SU-DHL-6 (cell line): ENCODE results near the gene CNP.

Source experiments
- H2AFZ ChIP-seq: fragments of 200-600 bp; sonication (generic); 2 replicates; pipeline ENCODE4 v1.6.1; 2014; ENCODE audit warnings: low read depth, mild to moderate bottlenecking, moderate library complexity, mixed read lengths, antibody characterized with exemption, low read length; ENCODE audit not compliant: severe bottlenecking
- H3F3A ChIP-seq: fragments of 200-600 bp; shearing (Covaris generic); 2 replicates; pipeline ENCODE4 v1.6.0; 2016; ENCODE audit warnings: antibody characterized with exemption, mild to moderate bottlenecking; ENCODE audit not compliant: insufficient read depth
- H3K27ac ChIP-seq: fragments of 200-600 bp; sonication (generic); 2 replicates; pipeline ENCODE4 v1.5.1; 2016; ENCODE audit warnings: low read depth, mild to moderate bottlenecking, low read length, moderate library complexity, mixed read lengths
- H3K27me3 ChIP-seq: fragments of 200-600 bp; sonication (generic), shearing (Covaris generic); 2 replicates; pipeline ENCODE4 v1.6.0; 2014; ENCODE audit warnings: mild to moderate bottlenecking, low read length
- H3K36me3 ChIP-seq: fragments of 200-600 bp; sonication (generic); 2 replicates; pipeline ENCODE4 v1.6.1; 2014; ENCODE audit warnings: mild to moderate bottlenecking, low read length, mixed read lengths
- H3K4me2 ChIP-seq: fragments of 300-600, 200-600 bp; shearing (Covaris generic), sonication (generic); 2 replicates; pipeline ENCODE4 v1.6.0; 2014; ENCODE audit warnings: low read length, low read depth, mild to moderate bottlenecking; ENCODE audit not compliant: poor library complexity, severe bottlenecking
- H3K4me3 ChIP-seq: fragments of 200-600 bp; sonication (generic); 2 replicates; pipeline ENCODE4 v1.5.1; 2014; ENCODE audit warnings: antibody characterized with exemption, low read length, mild to moderate bottlenecking, mixed read lengths; ENCODE audit not compliant: insufficient read depth, poor library complexity, severe bottlenecking
- H3K79me2 ChIP-seq: fragments of 200-600 bp; sonication (generic); 2 replicates; pipeline ENCODE4 v1.6.1; 2014; ENCODE audit warnings: mild to moderate bottlenecking, low read length, moderate library complexity; ENCODE audit not compliant: insufficient read depth
- H3K9ac ChIP-seq: fragments of 200-600 bp; sonication (generic); 2 replicates; pipeline ENCODE4 v1.7.0; 2014; ENCODE audit warnings: mild to moderate bottlenecking, low read length
- H3K9me2 ChIP-seq: fragments of 200-600 bp; sonication (generic); replicated peaks from 2 replicates; pipeline ENCODE4 v1.6.1; 2014; ENCODE audit warnings: low read length; ENCODE audit not compliant: insufficient read depth
- H3K9me3 ChIP-seq: fragments of 200-600 bp; sonication (generic); 2 replicates; pipeline ENCODE4 v1.6.1; 2014; ENCODE audit warnings: low read length, mixed read lengths; ENCODE audit not compliant: insufficient read depth
- H4K20me1 ChIP-seq: fragments of 200-600 bp; sonication (generic); 2 replicates; pipeline ENCODE4 v1.6.1; 2014; ENCODE audit warnings: low read depth, mild to moderate bottlenecking, antibody characterized with exemption, low read length, moderate library complexity, mixed read lengths
- EZH2phosphoT487 ChIP-seq: fragments of 200-600 bp; sonication (generic), shearing (Covaris generic); conservative IDR thresholded peaks from 2 replicates; pipeline ENCODE4 v1.6.1; 2018; ENCODE audit warnings: mild to moderate bottlenecking, antibody characterized with exemption, low read length, moderate library complexity, mixed read lengths
- TF ChIP-seq, protein P1 (sequence below): fragments of 200-600 bp; sonication (generic); IDR thresholded peaks from one replicate; pipeline ENCODE4 v1.5.1; 2017; ENCODE audit warnings: antibody characterized with exemption, mild to moderate bottlenecking, low read length, moderate library complexity; ENCODE audit not compliant: insufficient read depth, poor library complexity, severe bottlenecking

Gene CNP

DNA sequence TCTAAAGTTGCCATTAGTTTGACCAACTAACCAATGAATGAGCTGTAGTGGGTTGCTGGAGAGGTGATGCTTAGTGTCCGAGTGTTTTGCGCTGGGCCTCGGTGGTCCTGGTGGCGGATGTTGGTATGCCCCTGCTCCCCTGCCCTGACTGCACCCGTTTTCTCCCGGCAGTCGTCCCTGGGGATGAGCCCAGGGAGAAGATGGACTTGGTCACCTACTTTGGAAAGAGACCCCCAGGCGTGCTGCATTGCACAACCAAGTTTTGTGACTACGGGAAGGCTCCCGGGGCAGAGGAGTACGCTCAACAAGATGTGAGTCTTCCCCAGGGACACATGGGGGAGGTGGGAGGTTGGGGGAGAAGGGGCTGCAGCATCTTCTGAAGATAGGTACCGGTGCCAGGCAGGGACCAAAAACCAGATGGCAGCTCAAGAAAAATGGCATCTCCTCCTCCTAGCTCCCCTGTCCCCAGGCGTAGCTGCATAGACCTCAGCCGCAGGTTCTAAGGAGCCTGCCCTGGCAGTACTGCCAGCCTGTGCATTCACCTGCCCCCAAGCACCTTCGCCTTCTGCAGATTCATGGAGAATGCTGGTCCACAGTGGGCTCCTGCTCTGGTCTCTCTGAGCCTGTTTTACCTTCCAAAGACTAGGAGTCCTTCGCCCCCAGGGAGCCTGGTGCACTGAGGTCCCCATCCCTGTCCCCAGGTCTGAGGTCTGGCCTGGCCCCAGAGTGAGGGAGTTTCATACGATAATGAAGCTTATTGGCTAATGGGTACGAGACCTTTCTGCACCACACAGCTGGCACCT, 5.3 kb downstream of the CNP start:
- Histone ChIP-seq H3K27me3 (no peaks in the 10 kb centered on the region), H3K27ac (no peak overlapping the region), H3K4me3 (no peak overlapping the region), H3F3A (peaks cover 10% of the 10 kb centered on the region), H3K9ac (no peak overlapping the region), H2AFZ (no peak overlapping the region), H4K20me1 (no peaks in the 10 kb centered on the region), H3K9me3 (no peaks in the 10 kb centered on the region), H3K9me2 (no peaks in the 10 kb centered on the region), H3K36me3 (0 out of 2 replicates have a peak, but pooled peaks cover 2% of the 10 kb centered on the region), H3K4me2 (no peak overlapping the region), H3K79me2 (peaks cover 10% of the 10 kb centered on the region)
- TF ChIP-seq, protein P1, sequence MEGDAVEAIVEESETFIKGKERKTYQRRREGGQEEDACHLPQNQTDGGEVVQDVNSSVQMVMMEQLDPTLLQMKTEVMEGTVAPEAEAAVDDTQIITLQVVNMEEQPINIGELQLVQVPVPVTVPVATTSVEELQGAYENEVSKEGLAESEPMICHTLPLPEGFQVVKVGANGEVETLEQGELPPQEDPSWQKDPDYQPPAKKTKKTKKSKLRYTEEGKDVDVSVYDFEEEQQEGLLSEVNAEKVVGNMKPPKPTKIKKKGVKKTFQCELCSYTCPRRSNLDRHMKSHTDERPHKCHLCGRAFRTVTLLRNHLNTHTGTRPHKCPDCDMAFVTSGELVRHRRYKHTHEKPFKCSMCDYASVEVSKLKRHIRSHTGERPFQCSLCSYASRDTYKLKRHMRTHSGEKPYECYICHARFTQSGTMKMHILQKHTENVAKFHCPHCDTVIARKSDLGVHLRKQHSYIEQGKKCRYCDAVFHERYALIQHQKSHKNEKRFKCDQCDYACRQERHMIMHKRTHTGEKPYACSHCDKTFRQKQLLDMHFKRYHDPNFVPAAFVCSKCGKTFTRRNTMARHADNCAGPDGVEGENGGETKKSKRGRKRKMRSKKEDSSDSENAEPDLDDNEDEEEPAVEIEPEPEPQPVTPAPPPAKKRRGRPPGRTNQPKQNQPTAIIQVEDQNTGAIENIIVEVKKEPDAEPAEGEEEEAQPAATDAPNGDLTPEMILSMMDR, result no peak
- no peak for TF ChIP-seq EZH2phosphoT487

DNA sequence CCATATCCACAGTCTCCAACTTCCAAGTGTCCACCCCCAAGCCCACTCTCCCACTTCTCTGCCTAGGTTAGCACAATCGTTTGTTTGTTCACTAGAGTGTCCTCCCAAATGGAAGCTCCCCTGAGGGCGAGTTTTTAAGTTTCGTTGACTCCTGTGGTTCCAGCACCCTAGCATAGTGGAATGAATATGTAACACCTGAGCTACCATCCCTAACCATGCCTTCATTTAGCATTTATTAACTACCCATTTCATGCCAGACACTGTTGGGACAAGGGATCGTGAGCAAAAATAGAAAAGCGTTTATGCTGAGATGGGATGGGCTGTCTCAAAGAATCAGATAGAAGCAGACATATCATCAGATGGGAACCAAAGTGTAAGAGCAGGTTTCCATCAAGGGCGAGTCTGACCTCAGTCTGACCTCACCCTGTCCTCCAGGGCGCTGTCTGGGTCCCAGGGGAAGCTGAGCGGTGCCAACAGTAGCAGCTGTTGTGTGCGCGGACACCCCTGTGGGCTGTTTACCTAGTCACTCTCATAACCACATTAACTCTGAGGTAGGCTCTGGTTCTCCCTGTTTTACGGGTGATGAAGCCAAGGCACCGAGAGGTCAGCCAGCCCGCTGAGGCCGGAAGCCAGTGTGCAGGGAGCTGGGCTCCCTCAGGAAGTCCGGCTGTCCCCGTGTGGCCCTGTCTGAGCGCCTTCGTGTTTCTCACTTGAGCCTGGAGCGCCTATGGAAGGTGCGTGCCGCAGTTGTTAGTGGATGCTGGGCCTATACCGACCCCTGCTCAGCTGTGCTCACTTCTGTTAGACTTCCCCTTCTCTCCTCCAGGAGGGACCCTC, 6.2 kb downstream of the CNP start:
- H3K9me2 ChIP-seq, result no peaks in the 10 kb centered on the region
- H3K4me3 ChIP-seq, result no peak overlapping the region
- no peak overlapping the region for H3K27ac ChIP-seq
- H3F3A ChIP-seq, result peaks cover 10% of the 10 kb centered on the region
- 0 out of 2 replicates have a peak, but pooled peaks cover 2% of the 10 kb centered on the region for H3K36me3 ChIP-seq
- H3K27me3 ChIP-seq, result no peaks in the 10 kb centered on the region
- peaks cover 3% of the 10 kb centered on the region; the same call in 1 of the 2 replicates for H3K79me2 ChIP-seq
- TF ChIP-seq EZH2phosphoT487, result no peak
- H4K20me1 ChIP-seq, result no peaks in the 10 kb centered on the region
- no peak overlapping the region for H3K9ac ChIP-seq
- no peak overlapping the region for H2AFZ ChIP-seq
- no peak overlapping the region for H3K4me2 ChIP-seq
- H3K9me3 ChIP-seq, result no peaks in the 10 kb centered on the region

DNA sequence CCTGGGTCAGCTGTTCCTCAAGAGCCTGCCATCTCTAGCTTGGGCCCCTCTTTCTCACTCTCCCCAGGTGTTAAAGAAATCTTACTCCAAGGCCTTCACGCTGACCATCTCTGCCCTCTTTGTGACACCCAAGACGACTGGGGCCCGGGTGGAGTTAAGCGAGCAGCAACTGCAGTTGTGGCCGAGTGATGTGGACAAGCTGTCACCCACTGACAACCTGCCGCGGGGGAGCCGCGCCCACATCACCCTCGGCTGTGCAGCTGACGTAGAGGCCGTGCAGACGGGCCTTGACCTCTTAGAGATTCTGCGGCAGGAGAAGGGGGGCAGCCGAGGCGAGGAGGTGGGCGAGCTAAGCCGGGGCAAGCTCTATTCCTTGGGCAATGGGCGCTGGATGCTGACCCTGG, 6.8 kb downstream of the CNP start:
- Histone ChIP-seq H3K27me3 (no peaks in the 10 kb centered on the region), H4K20me1 (no peaks in the 10 kb centered on the region), H3K27ac (no peak overlapping the region), H3K9me3 (no peaks in the 10 kb centered on the region), H3K4me3 (no peak overlapping the region), H3K4me2 (no peak overlapping the region), H3K79me2 (no peaks in the 10 kb centered on the region; the same call in 1 of the 2 replicates), H3K9me2 (no peaks in the 10 kb centered on the region), H2AFZ (no peak overlapping the region), H3F3A (peaks cover 9% of the 10 kb centered on the region), H3K9ac (no peak overlapping the region), H3K36me3 (0 out of 2 replicates have a peak, but pooled peaks cover 2% of the 10 kb centered on the region)
- no peak for TF ChIP-seq EZH2phosphoT487
- TF ChIP-seq, protein P1, result no peak
